Liver (tissue), 9 donors: Measurements from ENCODE around the gene TSPAN32. TPM values are rescaled to one million over a fixed set of nuclear protein-coding genes. Genes with fewer than 3 reads are reported as not detected.
"Not testable (repeated sequence)": the region's sequence is repeated elsewhere in the genome, so short reads cannot be mapped to it uniquely, and the experiment has no call there.

Experiments
- DNase-seq: peaks from one replicate; pipeline ENCODE4 v3.0.0-alpha.2; 2017; ENCODE audit warnings: low spot score
- H3K27ac ChIP-seq, 2 donors: one replicate each; pipeline ENCODE4 v1.7.0; 2013; ENCODE audit warnings: inconsistent platforms in 2 of 2, low read length in 2 of 2, control low read depth in 1 of 2, low read depth in 1 of 2, mild to moderate bottlenecking in 1 of 2
- H3K27me3 ChIP-seq, 4 donors: one replicate each; pipeline versions ENCODE4 v1.6.1 to v1.7.0; 2013; ENCODE audit warnings: low read length in 3 of 4, inconsistent platforms in 1 of 4, mild to moderate bottlenecking in 1 of 4, moderate library complexity in 1 of 4; ENCODE audit not compliant: control insufficient read depth in 4 of 4, insufficient read depth in 4 of 4
- H3K36me3 ChIP-seq, 4 donors: one replicate each; pipeline versions ENCODE4 v1.6.1 to v1.7.0; 2013; ENCODE audit warnings: low read length in 3 of 4, mild to moderate bottlenecking in 3 of 4, low read depth in 1 of 4, moderate library complexity in 1 of 4; ENCODE audit not compliant: control insufficient read depth in 4 of 4, insufficient read depth in 3 of 4
- H3K4me1 ChIP-seq, 4 donors: one replicate each; pipeline versions ENCODE4 v1.6.1 to v1.7.0; 2013; ENCODE audit warnings: low read length in 3 of 4, mild to moderate bottlenecking in 3 of 4, moderate library complexity in 1 of 4; ENCODE audit not compliant: control insufficient read depth in 4 of 4, insufficient read depth in 4 of 4
- H3K4me3 ChIP-seq, 3 donors: one replicate each; pipeline versions ENCODE4 v1.6.1 to v1.7.0; 2013; ENCODE audit warnings: low read length in 3 of 3, control low read depth in 1 of 3, low read depth in 1 of 3, mild to moderate bottlenecking in 1 of 3
- H3K9ac ChIP-seq, 2 donors: one replicate each; pipeline ENCODE4 v1.7.0; 2013; ENCODE audit warnings: low read length in 2 of 2, mild to moderate bottlenecking in 2 of 2, moderate library complexity in 2 of 2, control low read depth in 1 of 2, low read depth in 1 of 2
- H3K9me3 ChIP-seq, 4 donors: one replicate each; pipeline versions ENCODE4 v1.6.1 to v1.7.0; 2013; ENCODE audit warnings: low read length in 3 of 4; ENCODE audit not compliant: control insufficient read depth in 4 of 4
- EGR1 ChIP-seq, 2 donors: IDR thresholded peaks; 2 replicates each; pipeline ENCODE4 v1.6.1; 2016 to 2018; ENCODE audit warnings: antibody characterized with exemption in 2 of 2, low read depth in 2 of 2
- FOXA1 ChIP-seq: IDR thresholded peaks from 2 replicates; pipeline ENCODE4 v1.6.1; 2016; ENCODE audit warnings: antibody characterized with exemption
- FOXA2 ChIP-seq: IDR thresholded peaks from 2 replicates; pipeline ENCODE4 v1.6.1; 2016; ENCODE audit warnings: antibody characterized with exemption
- GABPA ChIP-seq, 2 donors: IDR thresholded peaks in 1 of 2; conservative IDR thresholded peaks in 1 of 2; 2 replicates each; pipeline ENCODE4 v1.6.1; 2016; ENCODE audit warnings: antibody characterized with exemption in 2 of 2, mild to moderate bottlenecking in 1 of 2, moderate library complexity in 1 of 2
- HNF4A ChIP-seq, 2 donors: conservative IDR thresholded peaks; 2 replicates each; pipeline ENCODE4 v1.6.1; 2016; ENCODE audit warnings: antibody characterized with exemption in 2 of 2, mild to moderate bottlenecking in 2 of 2
- JUND ChIP-seq, 2 donors: IDR thresholded peaks; 2 replicates each; pipeline ENCODE4 v1.6.1; 2016; ENCODE audit warnings: antibody characterized with exemption in 2 of 2
- NR2F2 ChIP-seq: IDR thresholded peaks from 2 replicates; pipeline ENCODE4 v1.6.1; 2016; ENCODE audit warnings: antibody characterized with exemption
- RAD21 ChIP-seq, 2 donors: IDR thresholded peaks; 2 replicates each; pipeline ENCODE4 v1.6.1; 2016; ENCODE audit warnings: antibody characterized with exemption in 2 of 2, mild to moderate bottlenecking in 2 of 2
- RXRA ChIP-seq, 2 donors: IDR thresholded peaks; 2 replicates each; pipeline ENCODE4 v1.6.1; 2017 to 2018; ENCODE audit warnings: antibody characterized with exemption in 2 of 2, mild to moderate bottlenecking in 1 of 2
- TAF1 ChIP-seq: conservative IDR thresholded peaks from 2 replicates; pipeline ENCODE4 v1.6.1; 2016; ENCODE audit warnings: antibody characterized with exemption, mild to moderate bottlenecking
- WGBS: extraction: QIAGEN DNeasy Blood & Tissue Kit; methylation state at CpG from one replicate; pipeline ENCODE4 v1.1.7; 2013; 5-methylcytosine and 5-hydroxymethylcytosine counted together
- polyA plus RNA-seq, 2 donors: library from polyadenylated mRNA; stranded (reverse) in 1 of 2; unstranded in 1 of 2; fragments of 200-250 nt in 1 of 2; fragments of >200 nt in 1 of 2; fragmentation: Nextera tagmentation in 1 of 2; extraction: Ambion mirVana in 1 of 2; gene quantifications; one replicate each; pipeline versions ENCODE4 v1.2.1 to v1.2.3, GENCODE V29; 2013 to 2015
- total RNA-seq, 2 donors: library from RNA; depleted of rRNA; stranded (reverse); fragments of >200 nt; gene quantifications; one replicate each; pipeline ENCODE4 v1.2.3, GENCODE V29; 2014
- donor health status: healthy.
- donor health status: healthy.
- donor health status: healthy.
- donor health status: healthy.
- donor health status: healthy.

TSPAN32 gene
- total and polyA plus RNA-seq, 4 donors = 0.25 to 71.4 (median 0.45) TPM

GRCh38 chr11:2331404-2331803 is 29.6 kb downstream of the TSPAN32 start (continued):
- no peak for TF ChIP-seq GABPA (IDR thresholded peaks at IDR 0.05 in 1 of 2, conservative IDR thresholded peaks at IDR 0.05 in 1 of 2)
- TF ChIP-seq RAD21 (IDR thresholded peaks at IDR 0.05) = no peak
- no peak for TF ChIP-seq JUND (IDR thresholded peaks at IDR 0.05)
- no peak for TF ChIP-seq FOXA2
- TF ChIP-seq NR2F2 = no peak
- no peak for TF ChIP-seq TAF1
- no peak for TF ChIP-seq EGR1 (IDR thresholded peaks at IDR 0.05; ENCODE audit: low read depth in 2 of 2)

GRCh38 chr11:2332569-2332968 is 30.8 kb downstream of the TSPAN32 start:
- H3K27ac ChIP-seq, H3K9me3 ChIP-seq, DNase-seq, H3K27me3 ChIP-seq, H3K4me1 ChIP-seq, H3K9ac ChIP-seq, H3K4me3 ChIP-seq, H3K36me3 ChIP-seq: not testable (repeated sequence)
- 89% methylated on average over 27 of the region's 29 CpGs for WGBS

GRCh38 chr11:2333486-2334205 is 31.8 kb downstream of the TSPAN32 start:
- 31% methylated on average over 2 of the region's 4 CpGs for WGBS
- H3K27me3 ChIP-seq, H3K9me3 ChIP-seq, H3K9ac ChIP-seq, H3K36me3 ChIP-seq, H3K4me1 ChIP-seq, H3K27ac ChIP-seq, H3K4me3 ChIP-seq, DNase-seq: not testable (repeated sequence)

- not testable (repeated sequence) for H3K36me3 ChIP-seq, H3K9me3 ChIP-seq, H3K9ac ChIP-seq, H3K27me3 ChIP-seq, DNase-seq, H3K4me3 ChIP-seq, H3K4me1 ChIP-seq, H3K27ac ChIP-seq
- WGBS = 94% methylated on average over 18 of the region's 18 CpGs
Observed at GRCh38 chr11:2335286-2335685, 33.5 kb downstream of the TSPAN32 start.

- 82% methylated on average over 8 of the region's 8 CpGs for WGBS
- H3K9ac ChIP-seq, H3K9me3 ChIP-seq, H3K4me3 ChIP-seq, DNase-seq, H3K4me1 ChIP-seq, H3K27me3 ChIP-seq, H3K36me3 ChIP-seq, H3K27ac ChIP-seq: not testable (repeated sequence)
Observed at GRCh38 chr11:2338760-2339159, 36.9 kb downstream of the TSPAN32 start.

- no peaks in the 10 kb centered on the region for H3K36me3 ChIP-seq
- no peaks in the 10 kb centered on the region for H3K9me3 ChIP-seq
- H3K27ac ChIP-seq = no peak overlapping the region
- no peak for DNase-seq
- H3K27me3 ChIP-seq = no peaks in the 10 kb centered on the region
- 88% methylated on average over 3 of the region's 3 CpGs for WGBS
- H3K9ac ChIP-seq = no peak overlapping the region
- no peak for TF ChIP-seq FOXA1
- no peak for TF ChIP-seq RXRA (IDR thresholded peaks at IDR 0.05)
- TF ChIP-seq EGR1 (IDR thresholded peaks at IDR 0.05; ENCODE audit: low read depth in 2 of 2) = no peak
- no peak for TF ChIP-seq NR2F2
- TF ChIP-seq JUND (IDR thresholded peaks at IDR 0.05) = no peak
- no peak for TF ChIP-seq HNF4A (conservative IDR thresholded peaks at IDR 0.05)
- peaks cover 0 to 7% (median 6%) of the 10 kb centered on the region in 4 donors for H3K4me1 ChIP-seq
- no peak overlapping the region for H3K4me3 ChIP-seq
Observed at GRCh38 chr11:2342557-2342956, 40.7 kb downstream of the TSPAN32 start.
